GM18499 (cell line): ENCODE measurements around the gene COMMD10.
"Not testable (repeated sequence)": the region's sequence is repeated elsewhere in the genome, so short reads cannot be mapped to it uniquely, and the experiment has no call there.

Source experiments
- ATAC-seq: cut with Tn5 transposase; IDR thresholded peaks from one replicate; pipeline ENCODE4 v1.9.1; 2021; ENCODE audit warnings: moderate number of reproducible peaks; ENCODE audit not compliant: insufficient read depth, unreplicated experiment

COMMD10 gene

DNA sequence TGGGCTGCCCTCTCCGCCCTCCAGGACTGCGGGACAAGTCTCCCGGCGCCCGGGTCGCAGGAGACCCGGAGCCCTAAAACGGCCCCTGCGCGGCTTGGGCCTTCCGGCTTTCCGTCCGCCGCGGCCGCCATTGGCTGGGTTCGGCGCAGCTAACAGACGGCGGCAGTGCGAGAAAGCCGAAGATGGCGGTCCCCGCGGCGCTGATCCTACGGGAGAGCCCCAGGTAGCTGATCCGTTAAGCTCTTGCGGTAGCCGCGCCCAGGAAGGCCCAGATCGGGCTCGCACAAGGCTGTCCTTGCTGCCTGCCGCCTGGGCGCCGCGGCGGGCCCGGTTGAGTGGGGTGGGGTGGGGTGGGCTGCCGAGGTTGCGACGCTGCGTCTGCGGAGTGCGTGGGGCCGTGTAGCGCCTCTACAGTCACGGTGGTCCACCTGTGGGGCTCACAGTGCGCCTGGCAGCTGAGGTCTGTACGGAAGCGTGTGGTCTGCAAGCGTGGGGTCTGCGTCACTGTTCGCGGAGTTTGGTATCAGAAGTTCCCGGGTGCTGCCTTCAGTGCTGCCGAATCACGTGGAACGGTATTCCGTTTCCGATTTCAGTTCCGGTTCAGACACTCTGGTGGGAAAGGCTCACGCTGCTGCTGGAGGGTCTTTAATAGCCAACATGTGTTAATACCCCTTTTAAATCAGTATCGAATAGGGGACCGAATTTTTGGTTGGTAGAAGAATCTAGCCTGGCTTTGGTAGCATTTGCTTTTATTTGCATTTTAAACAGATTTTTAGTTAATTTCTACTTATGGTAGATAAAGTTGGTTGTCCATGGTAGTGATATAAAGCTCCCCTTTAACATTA, at the start of gene COMMD10:
COMMD10 (plus strand) TSS at position 155 of the 845 bp plus-strand sequence.
- ATAC-seq: peak; percentile 54

DNA sequence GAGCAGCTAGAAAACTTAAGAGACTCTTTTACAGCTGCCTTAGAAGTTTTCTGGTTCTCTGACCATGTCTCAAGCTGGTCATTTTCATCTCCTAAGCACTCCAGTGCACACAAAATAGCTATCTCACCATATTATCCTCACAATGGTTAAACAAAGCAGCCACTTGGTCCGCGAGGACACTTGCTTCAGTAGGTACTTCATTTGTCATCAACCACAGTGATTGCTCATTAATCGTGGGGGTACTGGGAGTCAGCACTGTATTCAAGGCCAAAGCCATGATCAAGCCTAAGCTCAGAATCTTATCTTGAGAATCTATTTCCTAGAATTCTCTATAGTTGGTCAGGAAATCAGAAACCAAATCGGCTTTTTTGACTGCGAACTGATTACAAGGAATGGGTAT, 49.7 kb upstream of the COMMD10 start:
- no peak for ATAC-seq

DNA sequence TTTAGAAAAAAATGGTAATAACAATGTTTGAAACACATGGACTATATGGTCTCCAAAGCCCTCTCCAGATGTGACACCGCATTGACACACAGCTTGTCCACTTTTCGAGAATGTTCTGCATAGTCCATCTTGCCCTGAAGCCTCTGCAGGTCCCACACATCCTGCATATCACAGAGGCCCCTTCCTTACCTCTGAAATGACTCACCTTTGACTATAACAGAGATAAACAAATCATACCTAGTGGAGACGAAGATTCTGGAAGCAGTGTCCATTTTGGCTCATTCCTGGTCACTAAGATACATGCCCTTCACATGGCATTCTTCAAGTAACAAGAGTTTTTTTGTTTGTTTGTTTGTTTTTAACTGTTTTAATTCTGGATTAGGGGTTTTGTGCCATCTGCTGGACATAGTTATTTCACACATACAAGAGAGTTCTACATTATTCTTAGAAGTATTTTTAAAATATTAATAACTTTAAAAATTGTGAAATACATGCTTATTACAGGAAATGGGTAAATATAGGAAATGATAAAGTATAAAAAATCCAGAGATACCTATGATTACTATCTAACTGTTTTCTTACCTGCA, 47.5 kb upstream of the COMMD10 start:
- no peak for ATAC-seq

DNA sequence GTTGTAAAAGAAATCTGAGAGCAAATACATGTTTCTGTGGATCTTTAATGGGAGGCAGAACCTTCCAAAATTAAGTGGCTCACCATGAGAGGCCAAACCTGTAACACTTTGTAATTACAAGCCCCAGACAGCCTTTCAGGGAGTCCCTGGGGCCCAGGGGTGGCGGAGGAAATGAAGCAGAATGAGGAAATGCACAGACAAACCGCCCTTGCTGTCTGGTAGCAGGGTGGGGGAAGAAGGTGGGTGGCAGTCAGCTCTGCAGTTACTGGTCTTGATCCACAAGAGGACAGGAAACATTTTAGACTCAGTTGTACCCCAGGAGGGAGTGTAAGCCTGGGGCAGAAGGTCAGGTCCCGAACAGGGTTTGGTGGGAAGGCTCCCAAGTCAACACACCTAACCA, 46.0 kb upstream of the COMMD10 start:
- peak; percentile 84 for ATAC-seq

DNA sequence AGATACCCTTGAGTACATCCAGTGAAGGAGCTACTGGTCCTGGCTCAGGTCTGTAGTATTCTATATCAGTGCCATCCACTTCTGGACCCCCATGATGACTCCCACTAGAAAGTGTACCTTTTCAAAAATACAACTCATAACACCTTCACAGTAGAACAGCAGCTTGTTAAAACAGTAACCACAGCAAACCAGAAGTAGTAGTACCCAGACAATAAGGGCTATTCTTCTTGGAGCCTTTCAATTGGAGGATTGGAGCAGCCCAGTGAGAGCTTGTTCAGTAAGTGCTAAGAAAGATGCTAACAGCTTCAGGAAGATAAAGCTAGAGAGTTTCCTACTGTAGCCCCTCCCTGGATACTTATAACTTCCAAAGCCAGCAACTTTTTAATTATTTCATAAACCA, 42.5 kb upstream of the COMMD10 start:
- ATAC-seq: no peak

DNA sequence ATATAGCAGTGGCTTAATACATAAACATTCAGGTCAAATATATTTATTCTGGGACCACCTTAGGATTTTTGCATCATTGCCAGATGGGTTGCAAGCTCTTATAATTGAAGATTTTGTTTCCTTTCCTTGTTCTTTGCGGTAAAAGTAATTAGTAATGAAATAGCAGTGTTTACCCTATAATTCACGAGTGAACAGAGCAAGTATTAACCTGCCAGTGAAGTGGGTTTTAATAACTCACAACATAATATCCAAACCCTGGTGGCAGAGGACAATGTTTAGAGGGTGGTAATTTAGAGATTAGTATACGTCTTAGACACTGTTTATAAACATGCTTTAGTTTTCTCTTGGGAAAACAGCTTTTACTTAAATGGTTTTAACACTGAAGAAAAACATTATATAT, 40.8 kb upstream of the COMMD10 start:
- ATAC-seq: no peak

DNA sequence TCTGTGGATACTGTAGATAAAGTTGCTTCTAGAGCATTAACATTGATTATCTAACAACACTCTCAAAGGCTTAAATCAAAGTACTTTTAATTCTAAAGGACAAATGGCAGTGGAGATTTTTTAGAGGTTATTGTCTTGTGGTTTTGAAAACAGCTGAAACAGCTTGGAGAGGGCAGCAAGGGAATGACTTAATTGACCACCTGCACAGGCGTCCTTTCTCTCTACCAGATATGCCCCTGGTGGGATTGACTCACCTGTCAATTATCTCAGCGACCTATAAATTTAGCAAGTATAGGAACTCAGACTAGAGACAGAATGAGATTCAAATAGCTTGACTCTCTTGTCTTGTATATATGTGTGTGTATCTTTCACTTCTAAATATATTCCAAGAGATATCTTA, 39.0 kb upstream of the COMMD10 start:
- no peak for ATAC-seq

DNA sequence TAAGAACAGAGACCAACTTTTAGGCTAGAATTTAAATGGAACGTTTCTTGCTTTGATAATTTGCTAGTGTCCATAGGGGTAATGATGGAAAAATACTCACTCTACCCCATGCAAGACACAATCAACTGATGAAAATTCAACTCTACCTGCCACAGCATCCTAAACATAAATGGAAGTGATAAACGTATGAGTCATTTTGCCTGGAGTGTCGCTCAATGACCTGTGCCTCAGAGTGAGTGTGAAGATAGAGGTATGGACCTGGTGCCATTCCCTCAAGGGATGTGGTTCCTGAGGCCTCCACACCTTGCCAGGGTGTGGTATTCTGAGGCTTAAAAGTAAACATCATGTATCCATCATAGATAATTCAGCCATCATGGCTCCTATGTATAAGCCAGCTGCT, 38.6 kb upstream of the COMMD10 start:
- no peak for ATAC-seq

DNA sequence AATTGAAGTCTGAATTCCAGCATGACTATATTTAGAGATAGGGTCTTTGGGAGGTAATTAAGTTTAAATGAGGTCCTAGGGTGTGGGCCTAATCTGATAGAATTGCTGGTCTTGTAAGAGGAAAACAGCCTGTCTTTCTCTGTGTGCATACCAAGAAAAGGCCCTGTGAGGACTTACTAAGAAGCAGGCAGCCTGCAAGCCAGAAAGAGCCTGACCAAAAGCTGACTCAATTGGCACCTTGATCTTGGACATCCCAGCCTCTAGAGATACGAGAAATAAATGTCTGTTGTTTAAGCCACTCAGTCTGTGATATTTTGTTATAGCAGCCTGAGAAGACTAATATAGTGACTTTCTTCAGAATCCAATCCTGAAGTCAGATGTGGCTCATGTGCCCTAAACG, 38.0 kb upstream of the COMMD10 start:
- no peak for ATAC-seq

DNA sequence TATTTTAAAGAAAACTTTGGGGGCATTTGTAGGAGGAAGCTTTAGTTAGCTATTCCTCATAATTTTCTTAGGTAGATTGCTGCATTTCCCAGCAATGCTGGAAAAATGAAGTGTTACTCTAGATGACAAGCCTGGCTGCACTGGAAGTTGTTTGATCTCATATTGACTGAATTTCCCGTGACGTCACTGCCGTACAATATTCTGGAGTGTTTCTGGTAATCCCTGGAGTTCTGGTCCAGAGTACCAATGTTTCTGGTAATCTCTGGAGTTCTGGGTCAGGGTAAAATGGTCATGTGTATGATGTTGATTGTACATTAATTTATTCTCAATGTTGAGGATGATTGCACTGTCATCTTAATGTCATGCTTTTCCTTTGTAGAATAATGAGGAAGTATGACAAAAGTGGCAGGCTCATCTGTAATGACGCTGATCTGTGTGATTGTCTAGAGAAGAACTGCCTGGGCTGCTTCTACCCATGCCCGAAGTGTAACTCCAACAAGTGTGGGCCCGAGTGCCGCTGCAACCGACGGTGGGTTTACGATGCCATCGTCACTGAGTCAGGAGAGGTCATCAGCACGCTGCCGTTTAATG, 26.4 kb upstream of the COMMD10 start:
- ATAC-seq: no peak

DNA sequence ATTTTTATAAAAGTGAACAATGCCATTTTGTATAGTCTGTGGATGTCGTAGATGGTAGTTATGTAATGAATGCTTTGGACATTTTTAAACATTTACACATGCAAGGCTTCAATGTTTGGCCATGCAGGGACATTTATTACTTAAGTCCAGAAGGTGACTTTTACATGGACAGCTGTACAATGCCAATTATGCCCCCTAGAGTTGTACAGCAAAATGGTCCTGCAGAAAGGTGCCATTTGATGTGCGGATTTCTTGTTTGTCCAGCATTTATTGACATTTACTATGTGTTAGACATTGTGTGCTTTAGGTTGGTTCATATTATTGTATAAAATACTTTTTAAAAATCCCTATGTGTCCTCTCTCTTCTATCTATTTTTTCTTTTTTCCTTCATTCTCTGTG, 22.5 kb upstream of the COMMD10 start:
- ATAC-seq: no peak

DNA sequence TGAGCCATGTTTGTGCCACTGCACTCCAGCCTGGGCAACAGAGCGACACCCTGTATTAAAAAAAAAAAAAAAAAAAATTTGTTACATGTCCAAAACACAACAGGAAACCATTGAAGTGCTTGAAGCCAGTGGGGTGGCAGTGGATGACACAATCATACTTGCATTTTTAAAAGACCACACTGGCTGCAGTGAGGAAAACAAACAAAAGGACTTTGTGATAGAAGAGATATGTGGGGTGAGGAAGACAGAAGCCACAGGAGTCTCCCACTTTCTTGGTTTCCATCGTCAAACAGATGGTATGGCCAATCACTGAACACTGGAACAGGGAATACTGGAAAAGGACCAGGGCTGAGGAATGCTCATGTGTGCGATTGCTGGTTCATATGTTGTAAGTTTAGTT, 20.9 kb upstream of the COMMD10 start:
- ATAC-seq: no peak

DNA sequence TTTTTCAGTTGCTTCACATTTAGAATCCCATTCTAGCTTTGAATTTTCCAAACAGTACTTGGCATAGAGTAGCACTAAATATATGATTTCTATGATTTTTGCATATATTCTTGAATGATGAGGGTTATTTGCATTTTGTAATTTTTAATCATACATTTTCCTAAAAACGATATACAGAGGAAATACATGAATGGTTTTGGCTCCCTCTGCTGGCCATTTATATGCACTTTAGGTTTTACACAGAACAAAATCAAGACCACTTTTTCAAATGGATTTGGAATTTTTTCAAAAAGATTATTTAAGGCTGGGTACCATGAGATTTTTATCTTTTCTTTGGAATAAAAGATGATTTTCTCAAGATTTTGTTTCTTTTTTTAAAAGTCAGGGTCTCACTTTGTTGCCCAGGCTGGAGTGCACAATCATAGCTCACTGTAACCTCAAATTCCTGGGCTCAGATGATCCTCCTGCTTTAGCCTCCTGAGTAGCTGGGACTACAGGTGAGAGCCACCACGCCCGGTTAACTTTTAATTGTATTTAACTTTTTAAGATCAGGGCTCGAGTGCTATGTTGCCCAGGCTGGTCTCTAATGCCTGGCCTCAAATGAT, 16.7 kb upstream of the COMMD10 start:
- ATAC-seq: no peak

DNA sequence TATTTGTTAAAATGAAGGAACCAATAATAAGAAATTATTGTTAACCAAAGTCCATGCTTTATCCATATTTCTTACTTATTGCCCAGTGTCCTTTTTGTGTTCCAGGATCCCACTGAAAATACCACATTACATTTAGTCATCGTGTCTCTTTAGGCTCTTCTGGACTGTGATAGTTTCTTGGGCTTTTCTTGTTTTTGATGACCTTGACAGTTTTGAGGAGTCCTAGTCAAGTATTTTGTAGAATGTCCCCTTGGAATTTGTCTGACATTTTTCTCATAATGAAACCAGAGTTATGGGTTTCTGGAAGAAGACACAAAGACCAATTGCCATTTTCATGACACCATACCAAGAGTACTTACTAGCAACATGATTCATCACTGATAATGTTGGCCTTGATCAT, 13.6 kb upstream of the COMMD10 start:
- no peak for ATAC-seq

DNA sequence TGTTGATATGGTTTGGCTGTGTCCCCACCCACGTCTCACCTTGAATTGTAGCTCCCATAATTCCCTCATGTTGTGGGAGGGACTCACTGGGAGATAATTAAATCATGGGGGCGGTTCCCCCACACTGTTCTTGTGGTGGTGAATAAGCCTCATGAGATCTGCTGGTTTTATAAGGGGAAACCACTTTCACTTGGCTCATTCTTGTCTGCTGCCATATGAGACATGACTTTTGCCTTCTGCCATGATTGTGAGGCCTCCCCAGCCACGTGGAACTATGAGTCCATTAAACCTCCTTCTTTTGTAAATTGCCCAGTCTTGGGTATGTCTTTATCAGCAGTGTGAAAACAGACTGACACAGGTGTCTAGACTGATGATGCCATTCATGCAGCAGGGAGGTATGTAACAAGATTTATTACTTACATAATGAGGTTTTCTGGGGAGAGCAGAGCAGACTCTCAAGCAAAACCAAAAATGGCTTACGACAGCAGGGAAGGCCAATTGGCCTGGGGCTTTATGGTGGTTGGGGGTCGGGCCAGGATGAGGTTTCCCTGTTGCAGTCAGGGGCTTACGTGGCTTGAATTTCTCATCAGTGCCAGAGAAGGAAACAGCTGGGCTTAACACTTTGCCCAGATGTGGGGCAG, 9.5 kb upstream of the COMMD10 start:
- ATAC-seq: no peak

DNA sequence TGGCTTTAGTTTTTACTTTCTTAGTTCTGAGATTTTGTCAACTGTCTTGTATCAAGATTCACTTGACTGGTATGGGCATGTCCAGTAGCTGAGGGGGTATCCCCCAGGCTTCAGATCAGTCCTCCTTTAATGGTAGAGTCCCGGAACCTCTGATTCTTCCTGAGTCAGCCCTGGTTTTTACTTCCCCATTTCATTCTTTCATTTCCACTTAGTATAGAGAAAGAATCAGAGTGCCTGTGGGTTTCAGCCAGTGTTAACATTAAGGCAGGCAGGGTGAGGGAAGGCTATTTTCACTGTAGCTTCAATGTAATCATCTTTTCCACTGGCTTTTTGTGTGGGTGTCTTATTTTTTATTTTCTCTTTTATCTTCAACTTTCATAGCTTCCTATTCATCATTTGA, 8.3 kb upstream of the COMMD10 start:
- ATAC-seq: peak; percentile 98

DNA sequence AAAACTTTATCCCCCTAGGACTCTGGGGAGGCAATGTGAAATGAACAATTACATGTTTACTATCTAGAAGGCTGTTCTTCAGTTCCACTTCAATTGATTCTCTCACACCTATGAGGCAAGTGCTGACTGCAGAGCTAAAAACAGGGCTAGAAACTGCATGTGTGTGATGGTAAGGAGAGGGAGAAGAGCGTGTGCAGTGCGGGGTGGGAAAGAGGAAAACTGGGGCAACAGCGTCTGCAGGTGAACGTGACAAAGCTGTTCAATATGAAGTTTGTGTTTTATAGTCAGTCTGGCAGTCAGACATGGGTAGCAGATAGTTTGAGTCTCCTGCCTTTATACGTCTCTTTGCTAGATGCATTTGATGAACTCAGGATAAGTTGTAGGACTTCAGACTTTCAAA, 6.6 kb upstream of the COMMD10 start:
- no peak for ATAC-seq

DNA sequence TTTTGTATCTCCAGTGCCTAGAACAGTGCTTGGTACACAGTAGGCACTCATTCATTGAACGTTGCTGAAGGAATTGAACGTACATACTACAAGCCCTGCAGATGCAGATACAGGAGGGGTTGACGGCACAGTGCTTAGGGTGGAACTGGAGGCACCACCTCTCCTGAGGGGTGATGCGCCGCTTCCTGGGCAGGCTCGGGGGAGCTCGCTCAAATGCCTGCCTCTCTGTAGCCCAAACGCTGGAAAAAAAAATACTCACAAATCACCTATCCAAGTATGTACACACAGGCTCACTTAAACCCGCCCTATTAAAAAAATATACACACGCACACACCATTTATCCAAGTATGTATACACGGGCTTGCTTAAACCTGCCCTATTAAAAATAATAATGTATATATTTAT, 536 bp upstream of the COMMD10 start:
- ATAC-seq: peak; percentile 40

DNA sequence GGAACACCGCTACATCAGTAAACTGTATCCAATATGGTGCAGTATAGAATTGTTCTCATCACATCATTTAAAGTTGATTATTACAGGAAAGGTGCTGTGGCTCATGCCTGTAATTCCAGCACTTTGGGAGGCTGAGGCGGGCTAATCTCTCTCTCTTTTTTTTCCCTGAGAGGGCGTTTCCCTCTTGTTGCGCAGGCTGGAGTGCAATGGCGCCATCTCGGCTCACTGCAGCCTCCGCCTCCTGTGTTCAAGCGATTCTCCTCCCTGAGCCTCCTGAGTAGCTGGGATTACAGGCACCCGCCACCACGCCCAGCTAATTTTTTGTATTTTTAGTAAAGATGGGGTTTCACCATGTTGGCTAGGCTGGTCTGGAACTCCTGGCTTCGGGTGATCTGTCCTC, 1.5 kb downstream of the COMMD10 start:
- ATAC-seq: not testable (repeated sequence)

DNA sequence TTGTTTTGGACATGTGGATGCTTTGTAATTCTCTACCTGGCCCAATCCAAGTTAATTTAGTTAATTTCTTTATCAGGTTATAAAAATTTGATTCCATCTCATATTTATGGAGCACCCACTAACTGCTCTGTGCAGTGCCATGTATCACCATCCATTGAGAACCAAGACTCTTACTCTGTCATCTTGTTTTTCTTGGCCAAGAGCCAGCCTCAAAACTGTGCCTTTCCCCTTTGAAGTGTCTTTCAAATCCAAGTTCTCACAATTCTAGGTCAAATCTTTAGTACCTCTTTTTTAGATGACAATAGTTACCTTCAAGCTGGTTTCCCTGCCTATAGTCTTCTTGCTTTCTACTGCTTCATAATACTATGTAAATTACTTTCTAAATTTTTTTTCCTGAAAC, 3.2 kb downstream of the COMMD10 start:
- ATAC-seq: no peak

DNA sequence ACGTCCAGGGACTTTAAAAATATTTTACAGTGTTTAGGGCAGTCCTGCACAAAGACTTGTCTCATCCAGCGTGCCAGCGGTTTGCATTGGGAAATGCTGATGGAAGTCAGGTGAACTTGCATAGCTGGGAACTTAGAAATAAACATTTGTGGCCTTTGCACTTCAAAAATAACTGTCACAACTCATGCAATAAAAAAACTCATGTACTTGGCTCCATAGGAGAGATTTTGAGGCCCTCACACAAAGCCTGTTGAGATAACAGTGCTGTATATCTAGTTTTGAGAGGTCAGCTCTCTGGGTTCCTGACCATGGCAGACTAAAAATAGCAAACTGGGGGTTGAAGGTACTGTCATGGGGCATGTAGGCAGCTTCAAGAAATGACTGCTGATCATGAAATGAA, 5.5 kb downstream of the COMMD10 start:
- no peak for ATAC-seq
